ENCODE data around the gene ZDHHC12. TPM values are rescaled to one million over a fixed set of nuclear protein-coding genes. Genes with fewer than 3 reads are reported as not detected.

Gene ZDHHC12
- polyA plus RNA-seq, 3 donors, result 50.0 to 72.7 (median 68.4) TPM

GRCh38 chr9:128684325-128685199 lies 39.4 kb downstream of the ZDHHC12 start:
- peaks cover 53% of the 10 kb centered on the region for H3K79me2 ChIP-seq (ENCODE audit: insufficient read depth, low read length)
- peak overlapping the region; percentile 83 for H3K9ac ChIP-seq (ENCODE audit: insufficient read depth, low read length, poor library complexity, severe bottlenecking)
- peak overlapping the region; percentile 83 to 97 for H3K27ac ChIP-seq (ENCODE audit: low read depth in 1 of 2, low read length in 2 of 2)
- no peak for TF ChIP-seq CTCF (IDR thresholded peaks at IDR 0.05)
- H3K36me3 ChIP-seq (replicated peaks in 1 of 2; ENCODE audit: control insufficient read depth in 1 of 2, insufficient read depth in 2 of 2, low read length in 2 of 2), result no peaks in the 10 kb centered on the region
- peaks cover 8% of the 10 kb centered on the region for H4K20me1 ChIP-seq (ENCODE audit: insufficient read depth, low read length)
- H3K4me3 Mint-ChIP-seq, result peak overlapping the region; percentile 99 to 100
- H3K27me3 Mint-ChIP-seq (ENCODE audit: low read depth in 3 of 3), result peaks cover 0 to 3% (median 2%) of the 10 kb centered on the region in 3 donors
- peaks cover 0 to 6% (median 3%) of the 10 kb centered on the region in 7 donors for H3K9me3 Mint-ChIP-seq
- peak overlapping the region; percentile 91 for H2AFZ ChIP-seq (ENCODE audit: insufficient read depth, low read depth, low read length, poor library complexity, severe bottlenecking)
- intact Hi-C loops (cut with micrococcal nuclease), result no loop called here
- H3K4me2 ChIP-seq (replicated peaks; ENCODE audit: extremely low read depth, low read length, poor library complexity, severe bottlenecking), result peak overlapping the region; percentile 93
- whole genome bisulfite sequencing (ENCODE audit: insufficient coverage), result 0% methylated on average over 14 of the region's 15 CpGs
- peaks cover 0 to 3% of the 10 kb centered on the region in 2 donors for H3K9me3 ChIP-seq (replicated peaks in 1 of 2; ENCODE audit: control insufficient read depth in 1 of 2, insufficient read depth in 1 of 2, low read length in 2 of 2)
- H3K27me3 ChIP-seq (ENCODE audit: control insufficient read depth in 2 of 2, insufficient read depth in 2 of 2, low read length in 2 of 2), result no peaks in the 10 kb centered on the region
- peaks cover 2 to 3% of the 10 kb centered on the region in 2 donors for H3K36me3 Mint-ChIP-seq
- H3K4me1 Mint-ChIP-seq, result peaks cover 50% of the 10 kb centered on the region
- H3K27ac Mint-ChIP-seq, result peak overlapping the region; percentile 95 to 98 (median 97)
- H3K4me3 ChIP-seq (replicated peaks in 1 of 3; ENCODE audit: low read depth in 2 of 3, low read length in 3 of 3), result peak overlapping the region; percentile 84 to 100 (median 96)
- peak; percentile 67 to 76 (median 69) for DNase-seq
- H3K4me1 ChIP-seq (ENCODE audit: control insufficient read depth in 1 of 2, insufficient read depth in 2 of 2, low read length in 2 of 2), result peaks cover 49 to 57% of the 10 kb centered on the region in 2 donors

GRCh38 chr9:128684065-128684324 lies 39.9 kb downstream of the ZDHHC12 start:
- Mint-ChIP-seq H3K4me1 (peaks cover 50% of the 10 kb centered on the region), H3K4me3 (peak overlapping the region; percentile 99 to 100), H3K27ac (peak overlapping the region; percentile 95 to 98 (median 97)), H3K9me3 (peaks cover 0 to 6% (median 3%) of the 10 kb centered on the region in 7 donors), H3K27me3 (ENCODE audit: low read depth in 3 of 3) (peaks cover 0 to 3% (median 2%) of the 10 kb centered on the region in 3 donors), H3K36me3 (peaks cover 2 to 3% of the 10 kb centered on the region in 2 donors)
- peak overlapping the region; percentile 83 for H3K9ac ChIP-seq (ENCODE audit: insufficient read depth, low read length, poor library complexity, severe bottlenecking)
- peaks cover 49 to 57% of the 10 kb centered on the region in 2 donors for H3K4me1 ChIP-seq (ENCODE audit: control insufficient read depth in 1 of 2, insufficient read depth in 2 of 2, low read length in 2 of 2)
- 0% methylated on average over 2 of the region's 3 CpGs for WGBS (ENCODE audit: insufficient coverage)
- peaks cover 8% of the 10 kb centered on the region for H4K20me1 ChIP-seq (ENCODE audit: insufficient read depth, low read length)
- TF ChIP-seq CTCF (IDR thresholded peaks at IDR 0.05), result no peak
- DNase-seq, result no peak
- H3K27me3 ChIP-seq (ENCODE audit: control insufficient read depth in 2 of 2, insufficient read depth in 2 of 2, low read length in 2 of 2), result no peaks in the 10 kb centered on the region
- H3K27ac ChIP-seq (ENCODE audit: low read depth in 1 of 2, low read length in 2 of 2), result peak overlapping the region; percentile 83 to 97
- peak overlapping the region; percentile 93 for H3K4me2 ChIP-seq (replicated peaks; ENCODE audit: extremely low read depth, low read length, poor library complexity, severe bottlenecking)
- H3K79me2 ChIP-seq (ENCODE audit: insufficient read depth, low read length), result peaks cover 58% of the 10 kb centered on the region
- peak overlapping the region; percentile 84 to 100 (median 96) for H3K4me3 ChIP-seq (replicated peaks in 1 of 3; ENCODE audit: low read depth in 2 of 3, low read length in 3 of 3)
- peak overlapping the region; percentile 91 for H2AFZ ChIP-seq (ENCODE audit: insufficient read depth, low read depth, low read length, poor library complexity, severe bottlenecking)
- H3K9me3 ChIP-seq (replicated peaks in 1 of 2; ENCODE audit: control insufficient read depth in 1 of 2, insufficient read depth in 1 of 2, low read length in 2 of 2), result peaks cover 0 to 3% of the 10 kb centered on the region in 2 donors
- H3K36me3 ChIP-seq (replicated peaks in 1 of 2; ENCODE audit: control insufficient read depth in 1 of 2, insufficient read depth in 2 of 2, low read length in 2 of 2), result no peaks in the 10 kb centered on the region
- intact Hi-C loops (cut with micrococcal nuclease), result no loop called here
